ENCODE data around the gene SLC26A2.
A peak's percentile ranks its signal among the peaks of the same experiment; 100 is the strongest.

SLC26A2 gene

DNA sequence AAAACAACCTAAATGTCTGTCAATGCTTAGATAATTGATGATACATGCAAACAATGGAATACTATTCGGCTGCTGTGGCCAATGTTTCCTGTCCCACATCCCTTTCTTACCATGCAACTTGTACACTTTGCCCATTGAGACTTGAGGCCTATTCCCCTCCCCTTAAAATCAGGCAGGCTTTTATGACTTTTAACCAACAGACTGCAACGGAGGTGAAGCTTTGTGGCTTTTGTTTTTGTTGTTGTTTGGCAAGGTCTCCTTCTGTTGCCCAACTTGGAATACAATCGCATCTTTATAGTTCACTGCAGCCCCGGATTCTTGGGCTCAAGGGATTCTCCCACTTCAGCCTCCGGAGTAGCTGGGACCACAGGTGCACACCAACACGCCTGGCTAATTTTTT is 5.8 kb upstream of the SLC26A2 start:
- no peak for TF ChIP-seq CTCF (IDR thresholded peaks at IDR 0.05; ENCODE audit: borderline replicate concordance, insufficient read depth, low read depth, low read length)
- no peak overlapping the region for H3K4me3 ChIP-seq (ENCODE audit: low read depth, low read length)

DNA sequence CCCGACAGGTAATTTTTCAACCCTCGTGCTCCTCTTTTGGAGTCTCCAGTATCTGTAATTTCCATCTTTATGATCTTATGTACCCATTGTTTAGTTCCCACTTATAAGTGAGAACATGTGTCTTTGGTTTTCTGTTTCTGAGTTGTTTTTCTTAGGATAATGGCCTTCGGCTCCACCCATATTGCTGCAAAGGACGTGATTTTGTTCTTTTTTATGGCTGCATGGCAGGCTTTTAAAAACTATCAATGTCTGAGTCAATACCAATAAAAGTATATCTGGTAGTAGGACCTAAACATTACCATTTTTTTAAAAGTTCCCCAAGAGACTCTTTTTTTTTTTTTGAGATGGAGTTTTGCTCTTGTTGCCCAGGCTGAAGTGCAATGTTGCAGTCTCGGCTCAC is 3.9 kb upstream of the SLC26A2 start:
- no peak for TF ChIP-seq CTCF (IDR thresholded peaks at IDR 0.05; ENCODE audit: borderline replicate concordance, insufficient read depth, low read depth, low read length)
- no peak overlapping the region for H3K4me3 ChIP-seq (ENCODE audit: low read depth, low read length)

- no peak overlapping the region for H3K4me3 ChIP-seq (ENCODE audit: low read depth, low read length)
- TF ChIP-seq CTCF (IDR thresholded peaks at IDR 0.05; ENCODE audit: borderline replicate concordance, insufficient read depth, low read depth, low read length), result no peak
Measured at GRCh38 chr5:149957855-149958254, 2.7 kb upstream of the SLC26A2 start.

GRCh38 chr5:149959406-149960236 is 937 bp upstream of the SLC26A2 start:
- TF ChIP-seq CTCF (IDR thresholded peaks at IDR 0.05; ENCODE audit: borderline replicate concordance, insufficient read depth, low read depth, low read length), result peak; percentile 63; the same call in 1 of the 2 replicates
- peak overlapping the region; percentile 79 for H3K4me3 ChIP-seq (ENCODE audit: low read depth, low read length)

DNA sequence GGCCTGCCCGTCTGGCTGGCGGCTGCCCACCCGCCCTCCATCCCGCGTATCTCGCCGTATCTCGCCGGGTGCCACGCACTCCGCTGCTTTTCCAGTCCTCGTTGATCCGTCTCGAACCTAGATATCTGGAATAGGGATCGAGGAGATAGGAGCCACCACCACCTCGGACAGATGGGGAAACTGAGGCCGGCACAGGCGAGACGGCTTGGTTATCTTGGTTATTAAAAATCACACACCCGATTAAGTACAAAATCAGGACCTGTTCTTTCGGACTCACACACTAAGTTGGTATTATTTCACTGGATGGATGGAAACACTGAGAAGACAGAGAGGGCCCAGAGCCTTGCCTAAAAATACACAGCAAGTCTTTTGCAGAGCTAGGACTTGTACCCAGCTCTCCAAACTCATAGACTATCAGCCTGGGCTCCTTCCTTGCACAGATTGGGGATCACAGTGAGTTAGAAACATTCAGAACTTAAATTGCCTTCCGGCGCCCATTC is 678 bp downstream of the SLC26A2 start:
- peak overlapping the region; percentile 79 for H3K4me3 ChIP-seq (ENCODE audit: low read depth, low read length)
- TF ChIP-seq CTCF (IDR thresholded peaks at IDR 0.05; ENCODE audit: borderline replicate concordance, insufficient read depth, low read depth, low read length), result no peak

- TF ChIP-seq CTCF (IDR thresholded peaks at IDR 0.05; ENCODE audit: borderline replicate concordance, insufficient read depth, low read depth, low read length), result peak; percentile 34; the same call in 1 of the 2 replicates
- H3K4me3 ChIP-seq (ENCODE audit: low read depth, low read length), result no peak overlapping the region
Measured at GRCh38 chr5:149961957-149962409, 1.4 kb downstream of the SLC26A2 start.

All from GM12875 (cell line).